HG03135 (cell line): ENCODE results near the gene HYPK.
A peak's percentile ranks its signal among the peaks of the same experiment; 100 is the strongest.

Source experiments
- ATAC-seq: cut with Tn5 transposase; IDR thresholded peaks from one replicate; pipeline ENCODE4 v1.9.1; 2021; ENCODE audit warnings: mild to moderate bottlenecking, moderate library complexity; ENCODE audit not compliant: unreplicated experiment

The HYPK gene, protein sequence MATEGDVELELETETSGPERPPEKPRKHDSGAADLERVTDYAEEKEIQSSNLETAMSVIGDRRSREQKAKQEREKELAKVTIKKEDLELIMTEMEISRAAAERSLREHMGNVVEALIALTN

GRCh38 chr15:43800286-43801141 is at the start of gene HYPK:
Gene HYPK (plus strand): TSS chr15:43800599. CDS start chr15:43800623, 24 bp downstream.
- peak; percentile 81 for ATAC-seq

DNA sequence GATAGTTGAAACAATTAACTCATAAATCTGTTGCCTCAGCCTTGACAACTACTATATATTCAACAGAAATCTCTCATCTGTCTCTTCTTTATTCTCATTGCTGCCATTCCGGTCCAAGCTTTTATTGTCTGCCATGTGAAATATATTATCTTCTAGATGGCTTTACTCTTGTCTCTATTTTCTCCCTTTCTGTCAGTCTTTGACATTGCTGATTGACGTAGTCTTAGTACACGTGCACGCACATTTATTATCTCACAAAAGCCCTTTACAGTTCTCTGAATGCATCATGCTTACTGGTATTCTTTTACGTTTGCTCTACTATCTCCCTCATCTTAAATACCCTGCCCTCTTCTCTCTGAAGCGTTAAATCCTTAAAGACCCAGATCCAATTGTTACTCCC is 48.5 kb upstream of the HYPK start:
- no peak for ATAC-seq

DNA sequence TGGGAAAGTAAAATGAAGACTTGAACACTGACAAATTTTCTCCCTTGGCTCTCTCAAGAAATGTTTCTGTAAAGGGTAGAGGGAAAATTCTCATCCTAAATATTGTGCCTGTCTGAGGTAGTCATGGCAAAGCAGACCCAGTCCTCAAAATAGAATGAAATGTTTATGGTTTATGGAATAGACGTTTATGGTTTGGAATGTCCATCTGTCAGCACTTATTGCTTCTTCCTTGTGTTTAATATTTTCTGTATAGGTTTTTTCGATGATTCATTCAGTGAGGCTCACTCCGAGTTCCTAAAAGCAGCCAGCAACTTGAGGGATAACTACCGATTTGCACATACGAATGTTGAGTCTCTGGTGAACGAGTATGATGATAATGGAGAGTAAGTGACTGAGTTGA is 37.6 kb upstream of the HYPK start:
- no peak for ATAC-seq

DNA sequence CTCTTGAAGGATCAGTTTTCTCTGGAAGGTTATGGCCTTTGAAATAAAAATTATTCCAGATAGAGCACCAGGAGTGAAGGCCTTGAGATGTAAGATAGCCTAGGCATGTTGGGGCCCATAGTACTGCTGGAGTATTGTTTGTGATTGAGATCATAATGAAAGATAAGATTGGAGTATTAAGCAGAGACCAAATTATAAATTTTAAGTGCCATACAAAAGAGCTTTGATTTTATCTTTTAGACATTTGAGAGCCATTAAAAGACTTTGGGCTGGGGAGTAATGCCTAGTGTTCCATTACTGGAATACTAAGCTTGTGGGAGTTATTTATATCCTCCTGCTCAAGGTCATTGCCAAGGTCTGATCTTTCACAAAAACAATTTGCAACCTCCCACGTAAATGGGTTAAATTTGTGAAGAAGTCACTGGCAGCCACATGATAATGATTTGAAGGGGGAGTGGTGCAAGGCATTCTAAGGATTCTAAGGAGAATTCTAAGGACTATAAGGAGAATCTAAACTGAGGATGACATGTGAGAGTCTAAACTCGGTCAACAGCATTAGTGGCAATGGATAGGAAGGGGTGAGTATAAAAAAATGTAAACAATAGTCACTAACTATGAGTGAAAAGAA is 36.5 kb upstream of the HYPK start:
- no peak for ATAC-seq

DNA sequence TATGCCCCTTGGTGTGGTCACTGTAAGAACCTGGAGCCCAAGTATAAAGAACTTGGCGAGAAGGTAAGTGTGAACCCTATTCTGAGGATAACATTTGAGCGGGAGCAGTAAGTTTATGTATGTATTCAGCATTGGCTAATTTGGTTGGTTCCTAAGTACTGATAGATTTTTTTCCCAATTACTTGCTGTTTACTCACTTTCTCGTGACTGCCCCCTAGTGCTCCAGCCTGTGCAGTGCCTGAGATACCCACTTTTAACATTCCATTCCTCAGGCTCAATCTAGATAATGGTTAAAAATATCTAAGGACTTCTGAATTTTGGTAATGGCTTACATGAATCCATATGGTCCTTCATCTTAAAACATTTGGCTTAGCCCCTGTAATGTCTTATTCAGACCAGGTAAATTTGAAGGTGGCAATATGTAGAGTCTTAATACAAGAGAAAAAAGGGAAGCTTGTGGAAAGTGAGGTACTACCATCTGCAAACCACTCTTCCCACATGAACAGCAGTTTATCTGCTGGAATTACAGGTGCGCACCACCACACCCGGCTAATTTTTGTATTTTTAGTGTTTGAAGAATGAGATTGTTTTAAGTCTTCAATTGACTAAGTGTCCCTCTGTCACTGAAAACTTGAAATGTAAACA is 30.7 kb upstream of the HYPK start:
- ATAC-seq: no peak

DNA sequence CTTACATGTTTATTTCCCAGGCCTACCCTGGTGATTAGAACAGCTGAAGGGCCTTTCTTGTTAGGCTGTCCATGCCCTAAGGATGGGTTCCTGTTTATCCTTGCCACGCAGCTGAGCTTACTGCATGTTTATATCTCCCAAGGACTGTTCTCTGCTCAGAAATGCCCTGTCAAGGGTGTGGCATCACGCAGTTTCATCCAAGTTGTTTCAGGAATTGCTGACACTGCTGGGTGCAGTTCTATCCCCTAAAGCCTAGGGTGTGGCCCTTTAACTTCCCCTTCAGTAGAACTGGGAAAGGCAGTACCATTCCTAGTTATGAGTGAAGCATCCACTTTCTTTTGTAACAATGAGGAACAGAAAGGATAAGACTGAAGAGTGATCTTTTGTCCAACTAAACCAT is 28.6 kb upstream of the HYPK start:
- no peak for ATAC-seq

- ATAC-seq: no peak
These were observed 27.8 kb upstream of the HYPK start for GRCh38 chr15:43772624-43773023.

- no peak for ATAC-seq
These were observed 26.3 kb upstream of the HYPK start for GRCh38 chr15:43774062-43774461.

DNA sequence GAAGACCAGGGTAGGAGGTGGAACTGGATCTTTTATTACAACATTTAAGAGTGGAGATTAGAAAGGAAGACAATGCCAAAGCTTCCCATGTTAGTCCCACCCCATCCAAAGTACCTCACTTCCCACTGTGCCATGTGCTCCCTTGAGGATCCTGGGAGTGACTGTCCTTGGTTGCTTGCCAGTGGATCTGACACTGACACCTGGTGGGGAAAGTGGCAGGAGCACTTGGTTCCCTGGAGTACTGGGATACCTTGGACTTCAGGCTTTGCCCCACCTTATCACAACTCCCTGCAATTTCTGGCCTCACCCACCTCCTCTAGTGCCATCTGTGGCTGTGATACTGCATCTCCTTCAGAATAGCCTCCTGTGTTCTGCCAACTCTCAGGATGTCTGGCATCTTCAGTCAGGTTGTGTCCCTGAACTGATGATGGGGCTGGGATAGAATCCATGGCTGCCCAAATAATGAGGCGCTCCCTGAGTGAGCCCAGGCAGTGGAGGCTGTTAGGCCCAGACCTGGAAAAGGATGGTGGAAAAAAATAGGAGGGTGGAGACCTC is 24.9 kb upstream of the HYPK start:
- no peak for ATAC-seq

DNA sequence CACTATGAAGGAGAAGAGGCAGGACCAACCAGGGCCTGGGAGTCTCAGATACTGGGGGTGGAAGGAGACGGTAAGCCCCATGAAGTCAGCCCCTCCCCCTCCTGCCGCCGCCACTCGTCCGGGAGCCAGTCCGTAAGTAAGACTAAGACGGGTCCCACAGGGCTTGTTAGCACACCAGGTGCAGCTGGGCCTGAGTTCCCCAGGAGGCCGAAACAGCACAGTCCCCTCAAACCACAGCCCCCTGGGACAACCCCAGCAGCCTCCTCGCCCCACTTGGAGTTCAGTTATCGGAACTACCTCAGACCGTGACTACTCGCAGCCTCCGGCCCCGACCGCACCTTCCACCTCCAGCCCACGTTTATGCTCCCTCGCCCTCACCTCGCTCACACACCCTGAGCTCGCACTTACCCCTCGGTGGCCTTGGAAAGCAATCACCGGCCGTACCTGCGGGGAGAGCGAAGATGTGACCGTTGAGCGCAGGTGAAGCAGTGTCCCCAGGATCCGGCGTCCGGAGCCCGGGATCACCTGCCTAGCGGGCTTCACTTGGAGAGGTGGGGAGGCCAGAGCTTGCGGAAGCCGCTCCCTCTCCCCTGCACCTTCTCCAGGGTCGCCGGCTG is 24.2 kb upstream of the HYPK start:
- peak; percentile 57 for ATAC-seq

DNA sequence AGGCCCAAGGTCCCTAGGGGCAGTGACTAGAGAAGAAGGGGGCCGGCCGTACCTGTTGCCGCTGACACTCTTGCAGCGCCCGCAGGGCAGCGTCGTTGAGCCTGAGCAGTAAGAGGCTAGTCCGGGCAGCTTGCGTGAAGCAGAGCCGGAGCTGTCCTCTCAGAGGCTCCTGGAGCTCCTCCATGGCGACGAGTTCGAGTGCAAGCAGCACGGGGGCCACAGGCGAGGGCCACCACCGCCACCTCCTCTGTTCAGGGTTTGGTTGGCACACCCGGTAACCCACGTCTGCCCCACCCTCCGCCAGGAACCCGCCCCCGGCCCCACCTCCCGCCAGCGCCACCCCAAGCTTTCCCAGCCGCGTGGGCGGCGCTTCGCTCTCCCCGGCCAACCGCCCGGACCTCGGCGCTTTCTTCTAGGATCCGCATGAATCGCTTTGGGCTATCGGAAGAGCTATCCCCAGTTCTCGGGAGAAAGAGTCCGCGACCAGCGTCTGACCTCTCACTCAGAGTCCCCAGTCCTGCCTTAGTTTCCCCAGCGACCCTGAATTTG is 23.6 kb upstream of the HYPK start, which contains the start of gene ELL3:
Gene ELL3, minus strand, starts transcription at position 249 of the 549 bp plus-strand sequence. Its CDS starts 65 bp downstream, at position 184.
- ATAC-seq: peak; percentile 31

DNA sequence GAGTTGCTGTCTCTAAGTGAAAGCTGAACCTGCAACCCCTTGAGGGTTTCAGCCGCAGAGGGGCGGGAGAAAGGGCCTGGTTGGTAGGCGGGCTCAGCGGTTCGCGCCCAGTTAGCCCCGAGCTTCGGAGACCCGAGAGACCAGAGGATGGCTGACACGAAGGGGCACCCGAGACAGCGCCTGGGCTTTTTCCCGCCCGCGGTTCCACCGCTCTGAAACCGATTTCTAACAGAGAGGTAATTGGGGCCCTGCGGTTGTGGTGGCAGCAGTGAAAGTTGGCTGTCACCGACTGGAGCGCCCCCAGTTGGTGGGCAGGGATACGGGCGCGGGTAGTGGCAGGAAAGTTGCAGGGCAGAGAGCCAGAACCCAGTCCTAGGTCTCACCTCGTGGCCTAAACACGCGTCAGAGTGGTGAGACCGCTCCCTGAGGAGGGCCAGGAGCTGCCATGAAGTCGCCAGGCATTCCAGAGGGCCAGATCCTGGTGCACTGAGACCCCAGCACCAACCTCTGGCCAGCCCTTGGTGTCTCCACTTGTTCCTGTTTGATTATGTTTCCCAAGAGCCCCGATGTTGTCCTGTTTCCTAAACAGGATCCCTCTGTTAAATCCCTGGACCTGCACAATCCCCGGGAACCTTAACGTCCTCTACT is 23.0 kb upstream of the HYPK start:
- ATAC-seq: peak; percentile 61

DNA sequence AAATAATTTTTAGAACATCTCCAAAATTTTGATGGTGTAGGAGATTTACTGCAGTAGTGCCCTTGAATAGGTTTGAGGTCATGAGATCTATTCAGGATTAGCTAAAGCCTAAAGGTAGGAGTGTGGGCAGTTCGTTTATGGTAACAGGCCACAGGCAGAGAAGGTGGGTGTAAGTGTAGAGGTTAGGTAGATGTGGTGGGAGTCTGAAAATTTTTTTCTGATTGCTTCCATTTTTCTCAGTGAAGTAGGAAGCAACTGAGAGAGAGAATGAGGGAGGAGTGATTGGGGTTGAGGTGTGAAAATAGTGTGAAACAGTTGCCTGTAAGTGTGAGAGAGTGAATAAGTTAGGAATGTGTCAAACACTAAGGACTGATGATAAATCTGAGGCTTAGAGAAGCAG is 21.4 kb upstream of the HYPK start:
- ATAC-seq: no peak

GRCh38 chr15:43789409-43789808 is 11.0 kb upstream of the HYPK start:
- ATAC-seq: no peak

DNA sequence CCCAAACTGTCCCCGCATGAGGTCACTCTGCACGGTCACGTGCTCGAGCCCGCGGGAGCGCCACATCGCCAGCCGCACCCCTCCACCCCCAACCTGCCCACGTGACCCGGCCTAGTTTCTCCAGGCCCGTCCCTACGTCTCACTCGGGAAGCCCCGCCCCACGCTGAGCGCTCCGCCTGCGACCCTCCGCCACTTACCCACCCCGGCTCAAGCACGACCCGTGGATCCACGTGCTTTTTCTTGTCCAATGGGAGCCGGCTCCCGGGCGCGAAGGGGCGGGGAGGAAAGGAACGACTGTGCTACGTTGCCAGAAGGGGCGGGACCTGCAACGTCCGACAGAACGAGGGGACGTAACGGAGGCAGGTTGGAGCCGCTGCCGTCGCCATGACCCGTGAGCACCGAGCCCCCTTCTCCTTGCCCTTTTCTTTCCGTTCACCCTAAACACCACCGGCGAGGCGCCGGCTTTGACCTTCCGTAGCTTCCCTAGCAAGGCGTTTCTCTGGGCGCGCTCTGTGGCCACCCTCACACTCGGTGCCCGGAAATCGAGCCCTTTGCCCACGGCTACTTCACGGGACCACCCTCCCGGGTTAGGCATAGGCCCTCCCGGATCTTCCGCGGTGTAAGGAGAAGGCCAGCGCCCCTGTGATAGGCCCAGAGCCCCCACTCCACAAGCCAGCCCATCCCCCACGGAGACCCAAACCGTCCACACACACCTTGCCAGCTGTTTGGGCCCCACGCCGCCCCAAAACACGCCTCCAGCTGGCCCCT is 8.2 kb upstream of the HYPK start, which contains the start of gene SERF2:
Gene SERF2, plus strand, starts transcription at position 328 of the 768 bp plus-strand sequence. Its CDS starts 57 bp downstream, at position 385.
- peak; percentile 87 for ATAC-seq

- ATAC-seq: peak; percentile 11
These were observed 7.5 kb upstream of the HYPK start for GRCh38 chr15:43792761-43793476.

DNA sequence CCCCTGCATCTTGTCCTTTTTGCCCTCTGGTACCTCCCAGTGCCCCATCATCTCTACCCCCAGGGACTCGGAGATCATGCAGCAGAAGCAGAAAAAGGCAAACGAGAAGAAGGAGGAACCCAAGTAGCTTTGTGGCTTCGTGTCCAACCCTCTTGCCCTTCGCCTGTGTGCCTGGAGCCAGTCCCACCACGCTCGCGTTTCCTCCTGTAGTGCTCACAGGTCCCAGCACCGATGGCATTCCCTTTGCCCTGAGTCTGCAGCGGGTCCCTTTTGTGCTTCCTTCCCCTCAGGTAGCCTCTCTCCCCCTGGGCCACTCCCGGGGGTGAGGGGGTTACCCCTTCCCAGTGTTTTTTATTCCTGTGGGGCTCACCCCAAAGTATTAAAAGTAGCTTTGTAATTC is 6.8 kb upstream of the HYPK start:
- ATAC-seq: no peak

DNA sequence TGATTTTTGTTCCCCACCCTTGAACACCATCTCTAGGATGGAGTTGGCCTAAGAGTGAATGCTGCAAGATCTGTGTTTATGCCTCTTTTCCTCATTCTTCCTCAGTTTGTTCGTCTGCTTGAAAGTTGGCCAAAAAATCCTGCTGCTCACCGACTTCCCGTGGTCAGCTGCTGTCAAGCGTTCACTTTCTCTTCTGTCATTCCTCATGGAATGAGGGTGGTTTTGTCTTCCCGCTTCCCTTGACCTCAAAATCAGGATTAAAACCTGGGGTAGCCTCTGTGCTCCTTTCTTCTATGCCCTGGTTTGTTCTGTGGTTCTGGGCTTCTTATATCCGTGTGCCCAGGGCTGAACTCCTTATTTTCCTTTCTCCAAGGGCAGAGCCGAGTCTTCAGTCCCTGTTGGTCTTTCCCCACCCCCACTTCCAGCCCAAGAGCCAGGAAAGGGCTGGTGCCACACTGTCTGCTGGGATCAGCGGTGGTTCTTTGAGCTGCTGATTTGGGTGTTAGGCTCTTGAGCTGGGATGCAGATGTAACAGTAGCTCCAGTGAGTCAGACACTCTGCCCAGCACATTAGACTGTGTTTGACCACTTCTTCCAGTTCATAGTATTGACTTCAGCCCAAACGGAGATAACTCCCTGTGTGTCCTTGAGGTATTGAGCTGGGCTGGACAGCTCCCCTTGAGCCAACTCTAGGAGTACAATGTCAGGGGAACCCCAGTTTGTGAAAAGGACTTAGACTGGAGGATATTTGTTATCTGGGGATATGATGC is 5.9 kb upstream of the HYPK start:
- ATAC-seq: no peak
